Fibroblast of lung (primary cell): ENCODE data around the gene ZFHX2. TPM values are rescaled to one million over a fixed set of nuclear protein-coding genes. Genes with fewer than 3 reads are reported as not detected.
"Not testable (repeated sequence)": the region's sequence is repeated elsewhere in the genome, so short reads cannot be mapped to it uniquely, and the experiment has no call there.

Source experiments
- DNase-seq, 2 donors: peaks; one replicate each; pipeline versions ENCODE4 v3.0.0 to v3.0.0-alpha.2; 2010; ENCODE audit warnings: low read depth in 2 of 2
- H2AFZ ChIP-seq: 2 replicates; pipeline ENCODE4 v1.5.1; 2012; ENCODE audit warnings: low read length, control low read depth, inconsistent platforms
- H3K27ac ChIP-seq: 2 replicates; pipeline ENCODE4 v1.5.1; 2011; ENCODE audit warnings: low read length, control low read depth; ENCODE audit not compliant: insufficient read depth
- H3K27me3 ChIP-seq: 2 replicates; pipeline ENCODE4 v1.5.1; 2011; ENCODE audit warnings: mild to moderate bottlenecking, low read length; ENCODE audit not compliant: control insufficient read depth, insufficient read depth
- H3K36me3 ChIP-seq: 2 replicates; pipeline ENCODE4 v1.5.1; 2011; ENCODE audit warnings: low read length; ENCODE audit not compliant: control insufficient read depth, insufficient read depth
- H3K4me1 ChIP-seq: 2 replicates; pipeline ENCODE4 v1.5.1; 2011; ENCODE audit warnings: low read length; ENCODE audit not compliant: control insufficient read depth, insufficient read depth; ENCODE audit errors: extremely low read depth
- H3K4me2 ChIP-seq: 2 replicates; pipeline ENCODE4 v1.5.1; 2011; ENCODE audit warnings: low read length, control low read depth; ENCODE audit not compliant: insufficient read depth; ENCODE audit errors: extremely low read depth
- H3K4me3 ChIP-seq, 4 experiments: fragments of 200-600 bp in 1 of 4; sonication (generic) in 1 of 4; replicated peaks in 1 of 4; 2 replicates each; pipeline ENCODE4 v1.5.1; 2011 to 2016; ENCODE audit warnings: low read length in 4 of 4, low read depth in 3 of 4, mild to moderate bottlenecking in 3 of 4, control low read depth in 2 of 4, inconsistent platforms in 1 of 4, mixed read lengths in 1 of 4; ENCODE audit not compliant: insufficient read depth in 1 of 4; ENCODE audit errors: control extremely low read depth in 1 of 4
- H3K79me2 ChIP-seq: 2 replicates; pipeline ENCODE4 v1.5.1; 2012; ENCODE audit warnings: mild to moderate bottlenecking, low read length, inconsistent platforms; ENCODE audit not compliant: control insufficient read depth, insufficient read depth
- H3K9ac ChIP-seq: 2 replicates; pipeline ENCODE4 v1.5.1; 2011; ENCODE audit warnings: mild to moderate bottlenecking, low read length, control low read depth; ENCODE audit not compliant: insufficient read depth
- H3K9me3 ChIP-seq: 2 replicates; pipeline ENCODE4 v1.5.1; 2012; ENCODE audit warnings: low read depth, low read length; ENCODE audit not compliant: control insufficient read depth, insufficient read depth
- H4K20me1 ChIP-seq: 2 replicates; pipeline ENCODE4 v1.5.1; 2011; ENCODE audit warnings: low read length; ENCODE audit not compliant: control insufficient read depth, insufficient read depth; ENCODE audit errors: extremely low read depth
- EZH2 ChIP-seq: IDR thresholded peaks from 2 replicates; pipeline ENCODE4 v1.5.1; 2012; ENCODE audit warnings: low read length, control low read depth, mild to moderate bottlenecking; ENCODE audit errors: missing control alignments
- polyA plus RNA-seq, 2 donors: library from polyadenylated mRNA; depleted of rRNA in 1 of 2; stranded (reverse) in 1 of 2; unstranded in 1 of 2; fragments of >200 nt; gene quantifications; 2 replicates each; pipeline ENCODE4 v1.2.1, GENCODE V29; 2011 to 2012; ENCODE audit warnings: missing spikeins in 1 of 2
- total RNA-seq: library from RNA; depleted of rRNA; stranded (reverse); fragments of >200 nt; gene quantifications from 2 replicates; pipeline ENCODE4 v1.2.1, GENCODE V29; 2014
- TF ChIP-seq, protein P1 (sequence below), 2 donors: IDR thresholded peaks in 1 of 2; conservative IDR thresholded peaks in 1 of 2; 1 replicate in 1 of 2; 2 replicates in 1 of 2; pipeline ENCODE4 v1.5.1; 2011 to 2012; ENCODE audit warnings: low read length in 2 of 2, control low read depth in 1 of 2, inconsistent platforms in 1 of 2, low read depth in 1 of 2, mild to moderate bottlenecking in 1 of 2

Gene ZFHX2
- total and polyA plus RNA-seq, 2 donors (not counting 1 experiment from before 2014, with no cell fraction given), result 0.33 TPM; not detected in 1

DNA sequence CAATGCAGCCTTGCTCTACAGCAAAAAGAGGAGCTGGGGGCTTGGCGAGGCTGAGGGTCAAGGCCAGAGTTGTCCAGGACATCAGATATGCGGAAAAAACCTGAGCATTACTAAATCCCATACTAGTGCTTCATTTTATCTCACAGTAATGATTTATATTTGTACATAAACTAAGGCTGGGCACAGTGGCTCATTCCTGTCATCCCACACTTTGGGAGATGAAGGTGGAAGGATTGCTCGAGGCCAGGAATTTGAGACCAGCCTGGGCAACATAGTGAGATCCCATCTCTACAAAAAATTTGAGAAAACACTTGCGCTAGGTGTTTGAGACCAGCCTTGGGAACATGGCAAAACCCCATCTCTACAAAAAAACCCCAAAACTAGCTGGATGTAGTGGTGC lies 38.6 kb upstream of the ZFHX2 start:
- H3K27me3 ChIP-seq, result no peaks in the 10 kb centered on the region
- no peak overlapping the region for H2AFZ ChIP-seq
- H4K20me1 ChIP-seq, result no peaks in the 10 kb centered on the region
- H3K4me3 ChIP-seq, result no peak overlapping the region
- peaks cover 2% of the 10 kb centered on the region for H3K4me1 ChIP-seq
- no peak overlapping the region for H3K9ac ChIP-seq
- no peaks in the 10 kb centered on the region for H3K9me3 ChIP-seq
- no peak for TF ChIP-seq EZH2
- TF ChIP-seq, protein P1, sequence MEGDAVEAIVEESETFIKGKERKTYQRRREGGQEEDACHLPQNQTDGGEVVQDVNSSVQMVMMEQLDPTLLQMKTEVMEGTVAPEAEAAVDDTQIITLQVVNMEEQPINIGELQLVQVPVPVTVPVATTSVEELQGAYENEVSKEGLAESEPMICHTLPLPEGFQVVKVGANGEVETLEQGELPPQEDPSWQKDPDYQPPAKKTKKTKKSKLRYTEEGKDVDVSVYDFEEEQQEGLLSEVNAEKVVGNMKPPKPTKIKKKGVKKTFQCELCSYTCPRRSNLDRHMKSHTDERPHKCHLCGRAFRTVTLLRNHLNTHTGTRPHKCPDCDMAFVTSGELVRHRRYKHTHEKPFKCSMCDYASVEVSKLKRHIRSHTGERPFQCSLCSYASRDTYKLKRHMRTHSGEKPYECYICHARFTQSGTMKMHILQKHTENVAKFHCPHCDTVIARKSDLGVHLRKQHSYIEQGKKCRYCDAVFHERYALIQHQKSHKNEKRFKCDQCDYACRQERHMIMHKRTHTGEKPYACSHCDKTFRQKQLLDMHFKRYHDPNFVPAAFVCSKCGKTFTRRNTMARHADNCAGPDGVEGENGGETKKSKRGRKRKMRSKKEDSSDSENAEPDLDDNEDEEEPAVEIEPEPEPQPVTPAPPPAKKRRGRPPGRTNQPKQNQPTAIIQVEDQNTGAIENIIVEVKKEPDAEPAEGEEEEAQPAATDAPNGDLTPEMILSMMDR (conservative IDR thresholded peaks at IDR 0.05 in 1 of 2, IDR thresholded peaks at IDR 0.05 in 1 of 2; ENCODE audit: low read depth in 1 of 2, low read length in 2 of 2), result no peak
- no peak overlapping the region for H3K4me2 ChIP-seq
- H3K27ac ChIP-seq, result no peak overlapping the region
- H3K79me2 ChIP-seq, result no peaks in the 10 kb centered on the region
- H3K36me3 ChIP-seq, result no peaks in the 10 kb centered on the region
- no peak for DNase-seq

DNA sequence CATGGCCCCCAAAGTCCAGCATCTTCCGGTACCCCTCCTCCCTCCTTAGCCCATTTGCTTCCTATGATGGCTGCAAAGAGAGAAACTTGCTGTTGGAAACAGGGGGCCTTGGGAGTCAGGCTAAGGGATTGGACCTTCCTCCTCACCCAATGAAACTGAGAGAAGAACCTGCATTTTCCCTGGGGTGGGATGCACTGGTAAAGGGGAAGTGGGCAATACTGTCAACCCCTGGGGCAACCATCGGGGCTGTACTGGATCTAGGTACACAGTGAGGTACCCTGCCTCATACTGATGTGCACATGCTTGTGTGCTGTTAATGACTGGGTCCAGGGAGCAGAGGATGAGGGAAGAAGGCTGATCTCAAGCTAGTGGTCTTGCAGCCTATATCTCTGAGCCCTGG lies 38.0 kb upstream of the ZFHX2 start:
- Histone ChIP-seq H3K79me2 (no peaks in the 10 kb centered on the region), H3K4me2 (no peak overlapping the region), H3K9ac (no peak overlapping the region), H3K4me3 (no peak overlapping the region), H4K20me1 (no peaks in the 10 kb centered on the region), H3K4me1 (peaks cover 2% of the 10 kb centered on the region), H3K9me3 (no peaks in the 10 kb centered on the region), H2AFZ (no peak overlapping the region), H3K27me3 (no peaks in the 10 kb centered on the region), H3K27ac (no peak overlapping the region), H3K36me3 (no peaks in the 10 kb centered on the region)
- TF ChIP-seq, protein P1 (conservative IDR thresholded peaks at IDR 0.05 in 1 of 2, IDR thresholded peaks at IDR 0.05 in 1 of 2; ENCODE audit: low read depth in 1 of 2, low read length in 2 of 2), result no peak
- TF ChIP-seq EZH2, result no peak
- no peak for DNase-seq

DNA sequence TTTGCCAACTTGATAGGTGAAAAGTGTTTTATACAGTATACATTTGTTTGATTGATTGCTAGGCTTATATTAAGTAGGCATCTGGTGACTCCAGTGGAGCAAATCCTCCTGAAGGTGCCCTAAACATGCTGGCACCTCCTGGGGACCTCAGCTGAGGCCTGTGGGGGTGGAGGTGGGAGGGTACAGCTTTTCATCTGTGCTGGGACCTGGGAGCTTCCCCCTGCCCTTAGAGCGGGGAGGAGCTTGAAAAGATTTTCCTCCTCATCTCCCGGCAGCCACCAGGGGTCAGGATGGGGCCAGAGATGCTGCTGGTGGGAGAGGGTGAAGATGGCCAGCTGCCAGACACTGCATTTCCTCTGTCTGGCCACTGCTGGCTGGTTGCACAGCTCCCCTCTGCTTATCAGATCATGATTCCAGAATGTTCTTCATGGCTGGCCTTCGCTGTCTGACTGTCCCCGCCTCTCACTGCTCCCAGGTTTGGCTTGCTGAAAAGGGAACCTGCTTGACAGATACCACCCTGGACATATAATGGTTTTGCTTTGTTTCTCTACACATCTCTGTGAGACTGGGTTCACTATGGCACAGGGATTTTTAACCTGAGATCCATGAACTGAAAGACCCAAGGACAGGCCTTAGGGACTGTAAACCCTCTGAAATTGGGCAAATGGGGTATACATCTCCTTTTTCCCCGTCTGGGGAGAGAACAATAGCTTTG lies 37.5 kb upstream of the ZFHX2 start:
- DNase-seq, result peak; percentile 80
- H3K9me3 ChIP-seq, result no peaks in the 10 kb centered on the region
- no peaks in the 10 kb centered on the region for H3K36me3 ChIP-seq
- H3K79me2 ChIP-seq, result no peaks in the 10 kb centered on the region
- H2AFZ ChIP-seq, result no peak overlapping the region
- H3K4me3 ChIP-seq, result no peak overlapping the region
- no peak for TF ChIP-seq EZH2
- TF ChIP-seq, protein P1 (conservative IDR thresholded peaks at IDR 0.05 in 1 of 2, IDR thresholded peaks at IDR 0.05 in 1 of 2; ENCODE audit: low read depth in 1 of 2, low read length in 2 of 2), result peak; percentile 51 to 74
- H4K20me1 ChIP-seq, result no peaks in the 10 kb centered on the region
- H3K9ac ChIP-seq, result no peak overlapping the region
- no peak overlapping the region for H3K4me2 ChIP-seq
- H3K27ac ChIP-seq, result no peak overlapping the region
- no peaks in the 10 kb centered on the region for H3K27me3 ChIP-seq
- peaks cover 2% of the 10 kb centered on the region for H3K4me1 ChIP-seq

DNA sequence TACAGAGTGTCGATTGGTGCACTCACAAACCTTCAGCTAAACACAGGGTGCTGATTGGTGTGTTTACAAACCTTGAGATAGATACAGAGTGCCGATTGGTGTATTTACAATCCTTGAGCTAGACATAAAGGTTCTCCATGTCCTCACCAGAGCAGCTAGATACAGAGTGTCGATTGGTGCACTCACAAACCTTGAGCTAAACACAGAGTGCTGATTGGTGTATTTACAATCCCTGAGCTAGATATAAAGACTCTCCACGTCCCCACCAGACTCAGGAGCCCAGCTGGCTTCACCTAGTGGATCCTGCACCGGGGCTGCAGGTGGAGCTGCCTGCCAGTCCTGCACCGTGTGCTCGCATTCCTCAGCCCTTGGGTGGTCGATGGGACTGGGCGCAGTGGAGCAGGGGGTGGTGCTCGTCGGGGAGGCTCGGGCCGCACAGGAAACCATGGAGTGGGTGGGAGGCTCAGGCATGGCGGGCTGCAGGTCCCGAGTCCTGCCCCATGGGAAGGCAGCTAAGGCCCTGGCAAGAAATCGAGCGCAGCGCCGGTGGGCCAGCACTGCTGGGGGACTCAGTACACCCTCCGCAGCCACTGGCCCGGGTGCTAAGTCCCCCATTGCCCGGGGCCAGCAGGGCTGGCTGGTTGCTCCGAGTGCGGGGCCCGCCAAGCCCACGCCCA lies 33.1 kb upstream of the ZFHX2 start:
- H3K9ac ChIP-seq, H3K79me2 ChIP-seq, H3K27me3 ChIP-seq, H2AFZ ChIP-seq, H3K4me1 ChIP-seq, H3K9me3 ChIP-seq, H4K20me1 ChIP-seq, H3K36me3 ChIP-seq, DNase-seq, H3K27ac ChIP-seq, H3K4me3 ChIP-seq, H3K4me2 ChIP-seq: not testable (repeated sequence)
